Cardiac fibroblast (primary cell): Measurements from ENCODE around the gene GRIA2.

ENCODE experiments used
- DNase-seq, 2 donors: peaks; one replicate each; pipeline versions ENCODE4 v3.0.0 to v3.0.0-alpha.2; 2010; ENCODE audit warnings: low read depth in 2 of 2
- H3K4me3 ChIP-seq, 2 donors: replicated peaks in 1 of 2; 1 replicate in 1 of 2; 2 replicates in 1 of 2; pipeline ENCODE4 v1.5.1; 2011; ENCODE audit warnings: low read depth in 2 of 2, low read length in 2 of 2, mild to moderate bottlenecking in 2 of 2, moderate library complexity in 1 of 2
- CTCF ChIP-seq: IDR thresholded peaks from one replicate; pipeline ENCODE4 v1.5.1; 2011; ENCODE audit warnings: low read depth, mild to moderate bottlenecking, low read length, inconsistent platforms

GRIA2 gene

GRCh38 chr4:157280673-157281072 lies 60.1 kb downstream of the GRIA2 start:
- no peak for TF ChIP-seq CTCF
- DNase-seq, result no peak
- H3K4me3 ChIP-seq, result no peak overlapping the region

DNA sequence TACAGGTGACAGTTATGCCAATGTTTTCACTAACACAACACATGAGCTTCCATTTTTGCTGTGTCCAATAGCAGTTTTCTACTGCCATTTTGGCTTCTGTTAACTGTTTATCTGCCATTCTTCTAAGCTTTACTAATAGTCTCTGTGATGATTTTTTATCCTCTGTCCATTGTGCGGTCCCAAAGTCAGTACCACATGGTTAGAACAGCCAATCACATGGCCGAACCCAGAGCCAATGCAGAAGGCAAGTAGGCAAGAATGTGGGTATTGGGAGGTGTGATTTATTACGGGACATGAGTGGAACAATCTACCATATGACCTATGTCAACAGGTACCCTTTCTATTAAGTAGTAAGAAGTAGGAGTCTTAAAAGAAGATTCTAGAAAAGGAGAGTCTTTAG lies 61.5 kb downstream of the GRIA2 start:
- no peak overlapping the region for H3K4me3 ChIP-seq
- no peak for DNase-seq
- TF ChIP-seq CTCF, result no peak

DNA sequence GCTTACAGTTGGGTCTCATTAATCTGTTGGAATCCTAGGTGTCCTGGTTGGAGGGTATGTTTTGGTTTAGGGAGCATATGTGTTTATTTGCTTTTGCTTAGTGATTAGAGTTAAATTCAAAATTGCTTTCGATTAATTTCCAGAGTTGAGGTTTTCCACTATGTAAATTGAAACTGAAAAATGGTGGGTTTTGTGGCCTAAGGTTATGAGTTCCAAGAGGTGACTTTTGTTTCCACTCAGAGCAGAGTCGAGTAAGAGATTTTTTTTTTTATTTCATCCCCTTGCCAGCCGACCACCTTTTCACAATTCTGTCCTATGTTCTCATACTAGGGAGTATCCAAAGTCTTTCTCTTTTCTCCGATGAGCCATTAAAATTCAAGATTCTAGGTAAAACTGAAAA lies 66.9 kb downstream of the GRIA2 start:
- no peak for DNase-seq
- no peak for TF ChIP-seq CTCF
- H3K4me3 ChIP-seq, result no peak overlapping the region

DNA sequence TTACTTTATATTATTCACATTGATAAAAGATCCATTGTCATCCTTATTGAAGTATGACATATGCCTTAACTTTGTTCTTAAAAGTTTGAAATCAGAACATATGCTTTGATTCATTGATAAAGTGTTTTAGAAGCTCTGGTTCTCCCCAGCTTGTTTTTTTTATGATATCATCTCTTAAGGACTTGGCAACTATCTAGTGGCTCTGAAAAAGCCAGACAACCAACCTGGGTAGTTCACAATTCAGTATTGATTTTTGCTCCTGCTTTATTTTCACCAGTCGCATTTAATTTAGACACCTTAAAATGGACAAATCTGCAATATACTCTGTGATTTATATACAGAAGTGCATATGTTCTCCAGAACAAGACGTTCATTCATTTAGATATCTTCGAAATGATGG lies 70.1 kb downstream of the GRIA2 start:
- H3K4me3 ChIP-seq, result no peak overlapping the region
- no peak for TF ChIP-seq CTCF
- no peak for DNase-seq

DNA sequence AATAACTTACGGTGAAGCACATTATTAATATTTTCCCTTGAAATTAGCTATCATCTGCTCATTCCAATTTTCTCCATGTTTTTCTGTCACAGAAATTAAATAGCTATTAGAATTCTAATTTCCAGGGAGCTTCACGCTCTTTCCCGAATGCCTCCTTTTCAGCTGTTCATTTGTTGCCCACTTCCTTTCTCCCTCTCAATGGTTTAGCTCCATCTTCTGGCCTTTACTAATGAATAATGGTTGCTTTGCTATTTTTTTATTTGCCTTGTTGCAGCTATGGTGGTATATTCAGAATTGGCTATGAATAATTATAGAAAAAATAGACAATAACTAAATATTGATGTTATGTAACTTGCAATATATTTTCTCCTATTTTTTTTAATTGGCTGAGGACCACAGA lies 70.5 kb downstream of the GRIA2 start:
- DNase-seq, result peak in 1 of 2 donors; percentile 1
- no peak overlapping the region for H3K4me3 ChIP-seq
- no peak for TF ChIP-seq CTCF

DNA sequence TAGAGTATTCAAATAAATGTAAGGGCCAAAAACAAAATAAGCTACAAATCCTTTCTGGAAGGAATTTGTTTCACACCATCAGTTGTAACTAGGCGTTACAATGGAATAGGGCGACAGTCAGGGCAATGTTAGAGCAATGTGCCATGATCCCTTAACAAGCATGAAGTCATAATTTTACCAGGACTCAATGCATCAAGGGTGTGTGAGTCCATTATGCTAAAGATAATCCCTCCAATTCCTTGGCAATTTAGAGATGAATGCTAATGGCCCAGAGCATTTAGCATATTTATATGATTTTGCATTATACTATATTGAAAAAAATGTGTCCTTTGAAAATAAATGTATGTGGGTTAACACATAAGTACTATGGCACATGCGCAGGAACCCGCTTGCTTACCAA lies 73.1 kb downstream of the GRIA2 start:
- H3K4me3 ChIP-seq, result no peak overlapping the region
- no peak for TF ChIP-seq CTCF
- no peak for DNase-seq

GRCh38 chr4:157294575-157294974 lies 74.0 kb downstream of the GRIA2 start:
- no peak for DNase-seq
- TF ChIP-seq CTCF, result no peak
- no peak overlapping the region for H3K4me3 ChIP-seq
